AG10803 (cell line): Measurements from ENCODE around the gene RSPH10B2.
"Not testable (repeated sequence)": the region's sequence is repeated elsewhere in the genome, so short reads cannot be mapped to it uniquely, and the experiment has no call there.

ENCODE experiments used
- DNase-seq: peaks from one replicate; pipeline ENCODE4 v3.0.0; 2010; ENCODE audit warnings: low read depth
- H3K4me3 ChIP-seq: 2 replicates; pipeline ENCODE4 v1.5.1; 2011; ENCODE audit warnings: mild to moderate bottlenecking, low read length, control low read depth
- TF ChIP-seq, protein P1 (sequence below): conservative IDR thresholded peaks from 2 replicates; pipeline ENCODE4 v1.5.1; 2011; ENCODE audit warnings: mild to moderate bottlenecking, low read length, control low read depth, inconsistent platforms

RSPH10B2 gene

GRCh38 chr7:6753964-6754363, at the start of gene RSPH10B2:
TSS of gene RSPH10B2 (plus strand) at chr7:6754103. CDS start at chr7:6757678, 3,575 bp downstream.
- DNase-seq, H3K4me3 ChIP-seq: not testable (repeated sequence)

- TF ChIP-seq, protein P1, sequence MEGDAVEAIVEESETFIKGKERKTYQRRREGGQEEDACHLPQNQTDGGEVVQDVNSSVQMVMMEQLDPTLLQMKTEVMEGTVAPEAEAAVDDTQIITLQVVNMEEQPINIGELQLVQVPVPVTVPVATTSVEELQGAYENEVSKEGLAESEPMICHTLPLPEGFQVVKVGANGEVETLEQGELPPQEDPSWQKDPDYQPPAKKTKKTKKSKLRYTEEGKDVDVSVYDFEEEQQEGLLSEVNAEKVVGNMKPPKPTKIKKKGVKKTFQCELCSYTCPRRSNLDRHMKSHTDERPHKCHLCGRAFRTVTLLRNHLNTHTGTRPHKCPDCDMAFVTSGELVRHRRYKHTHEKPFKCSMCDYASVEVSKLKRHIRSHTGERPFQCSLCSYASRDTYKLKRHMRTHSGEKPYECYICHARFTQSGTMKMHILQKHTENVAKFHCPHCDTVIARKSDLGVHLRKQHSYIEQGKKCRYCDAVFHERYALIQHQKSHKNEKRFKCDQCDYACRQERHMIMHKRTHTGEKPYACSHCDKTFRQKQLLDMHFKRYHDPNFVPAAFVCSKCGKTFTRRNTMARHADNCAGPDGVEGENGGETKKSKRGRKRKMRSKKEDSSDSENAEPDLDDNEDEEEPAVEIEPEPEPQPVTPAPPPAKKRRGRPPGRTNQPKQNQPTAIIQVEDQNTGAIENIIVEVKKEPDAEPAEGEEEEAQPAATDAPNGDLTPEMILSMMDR = no peak
- peak overlapping the region; percentile 92 for H3K4me3 ChIP-seq
- DNase-seq = peak; percentile 49
Measured at GRCh38 chr7:6705959-6706665, 47.8 kb upstream of the RSPH10B2 start.

DNA sequence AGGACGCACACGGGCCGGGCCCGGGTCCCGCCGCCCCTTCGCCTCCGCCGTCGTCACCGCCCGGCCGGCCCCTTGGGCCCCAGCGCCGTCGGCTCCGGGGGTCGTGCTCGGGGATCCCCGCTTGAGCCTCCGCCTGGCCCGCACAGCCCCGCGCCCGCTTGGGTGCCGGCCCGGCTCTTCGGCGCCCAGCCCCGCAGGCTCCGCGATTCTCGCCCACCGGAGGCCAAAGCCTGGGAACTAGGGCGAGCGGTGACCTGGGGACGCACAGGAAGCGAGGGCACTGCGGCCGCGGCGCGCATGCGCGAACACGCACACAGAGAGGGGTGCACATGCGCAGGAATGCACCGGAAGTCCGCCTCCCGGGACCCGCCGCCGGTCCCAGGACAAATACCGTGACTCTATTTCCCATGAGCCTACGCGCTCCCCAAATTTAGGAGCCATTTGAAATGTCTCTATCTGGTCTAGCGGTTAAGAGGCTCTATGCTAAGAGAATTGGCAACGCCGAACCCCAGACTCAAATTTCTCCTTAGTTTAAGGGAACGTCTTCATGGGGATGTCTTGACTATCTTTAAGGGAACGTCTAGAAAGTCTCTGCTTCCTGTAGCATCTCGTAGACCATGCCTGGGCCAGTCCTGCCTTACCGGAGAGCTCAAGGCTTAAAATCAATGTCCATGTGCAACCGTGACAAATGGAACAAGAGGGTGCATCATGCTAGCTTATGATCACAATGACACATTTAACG, 47.1 kb upstream of the RSPH10B2 start, which contains the start of gene ZNF12:
TSS of gene ZNF12 (minus strand) at position 282 of the 742 bp plus-strand sequence. CDS start 1,774 bp downstream, outside the sequence.
- peak within 1 kb of the TSS; percentile 92 for H3K4me3 ChIP-seq
- TF ChIP-seq, protein P1 = no peak
- peak; percentile 94 for DNase-seq

DNA sequence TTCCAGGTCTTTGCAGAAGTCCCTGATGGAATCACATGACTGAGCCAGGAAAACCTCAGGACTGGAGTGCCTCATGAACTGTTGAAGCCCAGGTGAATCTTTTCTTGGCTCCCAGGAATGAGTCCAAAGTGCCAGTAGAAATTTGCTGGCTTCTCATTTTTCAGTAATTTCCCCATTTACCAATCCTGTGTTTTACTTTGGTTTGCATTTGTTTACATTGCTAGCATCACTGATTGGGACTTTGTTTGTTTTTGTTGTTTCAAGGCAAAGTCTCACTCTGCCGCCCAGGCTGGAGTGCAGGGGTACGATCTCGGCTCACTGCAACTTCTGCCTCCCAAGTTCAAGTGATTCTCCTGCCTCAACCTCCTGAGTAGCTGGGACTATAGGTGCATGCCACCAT, 45.6 kb upstream of the RSPH10B2 start:
- H3K4me3 ChIP-seq = no peak overlapping the region
- no peak for DNase-seq
- TF ChIP-seq, protein P1 = no peak

DNA sequence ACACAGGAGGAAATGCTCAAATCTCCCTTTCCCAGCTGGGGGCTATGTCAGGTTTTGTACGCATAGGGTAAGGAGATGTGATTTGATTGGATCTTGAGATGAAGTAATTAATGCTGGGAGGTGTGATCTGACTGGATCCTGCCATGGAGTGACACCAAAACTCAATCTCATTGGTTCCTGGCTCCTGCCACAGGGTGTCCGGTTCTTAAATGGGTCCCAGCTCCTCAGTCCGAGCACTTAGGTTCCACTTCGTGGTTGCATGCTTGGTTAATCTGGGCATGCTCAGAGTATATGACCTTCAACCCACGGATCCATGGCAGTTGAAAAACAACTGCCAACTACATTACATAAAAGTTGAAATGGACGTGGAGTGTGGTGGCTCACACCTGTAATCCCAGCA, 44.1 kb upstream of the RSPH10B2 start:
- TF ChIP-seq, protein P1 = no peak
- H3K4me3 ChIP-seq = no peak overlapping the region
- DNase-seq = no peak

GRCh38 chr7:6714360-6714759, 39.5 kb upstream of the RSPH10B2 start:
- TF ChIP-seq, protein P1 = no peak
- H3K4me3 ChIP-seq = no peak overlapping the region
- DNase-seq = no peak

- not testable (repeated sequence) for H3K4me3 ChIP-seq, DNase-seq
Measured at GRCh38 chr7:6715898-6716297, 38.0 kb upstream of the RSPH10B2 start.

DNA sequence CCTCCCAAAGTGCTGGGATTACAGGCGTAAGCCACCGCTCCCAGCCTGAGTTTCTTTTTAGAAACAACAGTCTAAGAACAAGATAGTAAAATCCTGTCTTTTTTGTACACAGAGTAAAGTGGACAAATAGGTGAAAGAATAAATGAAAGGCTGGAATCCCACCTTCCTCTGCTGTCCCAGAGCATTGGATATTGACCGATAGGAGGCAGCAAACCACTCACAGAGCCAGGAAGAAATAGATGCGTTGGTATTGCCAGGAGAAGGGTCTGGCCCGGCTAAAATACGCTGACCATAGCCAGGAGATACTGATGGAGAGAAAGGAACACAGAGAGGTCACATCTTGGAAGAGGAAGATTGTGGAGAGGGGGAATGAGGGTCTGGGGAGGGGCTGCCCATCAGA, 35.8 kb upstream of the RSPH10B2 start:
- TF ChIP-seq, protein P1 = no peak
- no peak for DNase-seq
- no peak overlapping the region for H3K4me3 ChIP-seq

- not testable (repeated sequence) for DNase-seq, H3K4me3 ChIP-seq
Measured at GRCh38 chr7:6724351-6724750, 29.6 kb upstream of the RSPH10B2 start.
